Fibroblast of mammary gland (primary cell): ENCODE measurements around the gene LIN28B.
A peak's percentile ranks its signal among the peaks of the same experiment; 100 is the strongest.

Experiments
- DNase-seq: peaks from one replicate; pipeline ENCODE4 v3.0.0-alpha.2; 2010; ENCODE audit warnings: low read depth
- H3K4me3 ChIP-seq: 2 replicates; pipeline ENCODE4 v1.5.1; 2011; ENCODE audit warnings: low read depth, mild to moderate bottlenecking, low read length, moderate library complexity; ENCODE audit not compliant: control insufficient read depth
- TF ChIP-seq, protein P1 (sequence below): conservative IDR thresholded peaks from 2 replicates; pipeline ENCODE4 v1.5.1; 2011; ENCODE audit warnings: low read depth, low read length, inconsistent platforms; ENCODE audit not compliant: control insufficient read depth, insufficient read depth

The LIN28B gene

GRCh38 chr6:105042648-105043047 lies 85.7 kb downstream of the LIN28B start:
- no peak for DNase-seq
- TF ChIP-seq, protein P1, sequence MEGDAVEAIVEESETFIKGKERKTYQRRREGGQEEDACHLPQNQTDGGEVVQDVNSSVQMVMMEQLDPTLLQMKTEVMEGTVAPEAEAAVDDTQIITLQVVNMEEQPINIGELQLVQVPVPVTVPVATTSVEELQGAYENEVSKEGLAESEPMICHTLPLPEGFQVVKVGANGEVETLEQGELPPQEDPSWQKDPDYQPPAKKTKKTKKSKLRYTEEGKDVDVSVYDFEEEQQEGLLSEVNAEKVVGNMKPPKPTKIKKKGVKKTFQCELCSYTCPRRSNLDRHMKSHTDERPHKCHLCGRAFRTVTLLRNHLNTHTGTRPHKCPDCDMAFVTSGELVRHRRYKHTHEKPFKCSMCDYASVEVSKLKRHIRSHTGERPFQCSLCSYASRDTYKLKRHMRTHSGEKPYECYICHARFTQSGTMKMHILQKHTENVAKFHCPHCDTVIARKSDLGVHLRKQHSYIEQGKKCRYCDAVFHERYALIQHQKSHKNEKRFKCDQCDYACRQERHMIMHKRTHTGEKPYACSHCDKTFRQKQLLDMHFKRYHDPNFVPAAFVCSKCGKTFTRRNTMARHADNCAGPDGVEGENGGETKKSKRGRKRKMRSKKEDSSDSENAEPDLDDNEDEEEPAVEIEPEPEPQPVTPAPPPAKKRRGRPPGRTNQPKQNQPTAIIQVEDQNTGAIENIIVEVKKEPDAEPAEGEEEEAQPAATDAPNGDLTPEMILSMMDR = no peak
- H3K4me3 ChIP-seq = no peak overlapping the region

GRCh38 chr6:105043979-105044378 lies 87.1 kb downstream of the LIN28B start:
- no peak for DNase-seq
- TF ChIP-seq, protein P1 = no peak
- H3K4me3 ChIP-seq = no peak overlapping the region

GRCh38 chr6:105045526-105045925 lies 88.6 kb downstream of the LIN28B start:
- TF ChIP-seq, protein P1 = no peak
- no peak overlapping the region for H3K4me3 ChIP-seq
- peak; percentile 7 for DNase-seq

GRCh38 chr6:105051941-105052471 lies 95.1 kb downstream of the LIN28B start:
- peak; percentile 30 for DNase-seq
- H3K4me3 ChIP-seq = no peak overlapping the region
- TF ChIP-seq, protein P1 = no peak

DNA sequence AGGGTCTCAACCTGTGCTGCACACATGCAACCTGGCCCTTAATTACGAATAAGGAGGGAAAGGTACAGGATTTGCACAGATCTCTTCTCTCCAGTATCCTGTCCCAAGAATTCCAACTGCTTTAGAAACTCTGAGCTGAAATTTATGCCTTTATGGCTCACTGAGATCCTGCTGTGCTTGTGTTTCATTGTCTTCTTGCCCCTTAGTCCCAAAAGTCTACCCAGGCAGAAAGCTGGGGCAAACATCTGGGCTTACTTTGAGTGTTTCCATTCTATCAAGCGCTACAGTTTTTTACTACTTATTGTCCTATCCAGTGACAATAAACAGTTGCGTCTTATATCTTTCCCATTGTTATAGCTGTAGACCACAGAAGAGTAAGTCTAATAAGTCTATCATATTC lies 99.7 kb downstream of the LIN28B start:
- H3K4me3 ChIP-seq = no peak overlapping the region
- DNase-seq = no peak
- TF ChIP-seq, protein P1 = no peak

DNA sequence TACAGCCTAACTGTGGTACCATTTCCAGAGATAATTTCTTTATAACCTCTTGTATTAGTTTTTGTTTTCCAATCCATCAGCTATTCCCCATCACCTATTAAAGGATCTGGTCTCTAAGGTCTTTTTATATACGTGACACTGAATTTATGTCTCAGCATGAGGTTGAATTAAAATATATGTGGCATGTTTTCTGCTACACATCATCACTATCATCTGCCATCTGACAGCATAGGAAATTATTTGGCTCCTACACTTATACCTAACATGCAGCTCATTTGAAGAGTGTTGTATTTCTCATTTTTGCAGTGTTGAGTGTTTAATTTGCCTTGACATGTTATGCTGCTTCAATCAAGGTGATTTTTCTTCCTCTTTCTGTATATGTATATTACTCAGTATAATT lies 100.3 kb downstream of the LIN28B start:
- H3K4me3 ChIP-seq = no peak overlapping the region
- TF ChIP-seq, protein P1 = no peak
- DNase-seq = no peak

- DNase-seq = no peak
- TF ChIP-seq, protein P1 = no peak
- no peak overlapping the region for H3K4me3 ChIP-seq
Observed at GRCh38 chr6:105058316-105058715, 101.4 kb downstream of the LIN28B start.
